ENCODE measurements around the gene THRAP3. TPM values are rescaled to one million over a fixed set of nuclear protein-coding genes. Genes with fewer than 3 reads are reported as not detected.

Gene THRAP3
- total and polyA plus RNA-seq, 2 experiments from 2014 or later, result 127 to 161 TPM

DNA sequence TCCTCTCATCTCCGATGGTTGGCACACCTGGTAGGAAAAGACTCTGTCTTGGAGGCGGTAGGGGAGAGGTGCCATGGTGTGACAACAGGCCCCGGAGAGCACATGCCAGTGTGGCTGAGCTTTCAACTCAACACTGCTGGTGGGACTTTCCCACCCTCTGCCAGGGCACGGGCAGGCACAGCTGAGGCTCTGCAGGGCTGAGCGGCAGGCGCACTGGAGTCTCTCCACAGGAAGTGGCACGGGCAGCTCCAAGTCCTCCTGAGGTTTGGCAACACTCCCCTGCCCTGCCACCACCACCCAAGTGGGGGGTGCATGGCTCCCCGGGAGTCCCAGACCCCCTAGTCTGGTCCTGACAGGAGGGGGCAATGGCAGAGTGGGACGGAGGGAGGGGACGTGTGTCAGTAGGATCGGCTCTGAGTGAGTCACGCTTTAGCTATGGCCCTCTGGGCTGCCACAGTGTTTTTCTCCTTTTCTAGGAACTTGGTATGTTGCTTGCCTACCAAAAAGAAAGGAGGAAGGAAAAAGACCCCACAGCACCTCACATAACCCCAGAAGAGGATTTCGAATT, 126.5 kb downstream of the THRAP3 start:
- Histone ChIP-seq H4K20me1 (replicated peaks; ENCODE audit: insufficient read depth) (no peaks in the 10 kb centered on the region), H3F3A (replicated peaks; ENCODE audit: low read depth) (no peaks in the 10 kb centered on the region), H3K4me2 (no peak overlapping the region), H3K79me2 (replicated peaks; ENCODE audit: insufficient read depth) (no peaks in the 10 kb centered on the region), H3K4me3 (no peak overlapping the region), H2AFZ (no peak overlapping the region), H3K27me3 (ENCODE audit: insufficient read depth) (no peaks in the 10 kb centered on the region), H3K4me1 (ENCODE audit: insufficient read depth) (peaks cover 5% of the 10 kb centered on the region; the same call in 1 of the 2 replicates), H3K27ac (ENCODE audit: low read depth) (no peak overlapping the region), H3K9me2 (ENCODE audit: insufficient read depth) (no peaks in the 10 kb centered on the region), H3K36me3 (ENCODE audit: insufficient read depth) (peaks cover 8% of the 10 kb centered on the region; the same call in 1 of the 2 replicates)
- Mint-ChIP-seq H3K4me3 (no peak overlapping the region), H3K36me3 (ENCODE audit: low read depth) (peaks cover 52% of the 10 kb centered on the region), H3K9me3 (no peaks in the 10 kb centered on the region), H3K4me1 (peaks cover 13% of the 10 kb centered on the region), H3K27ac (no peak overlapping the region), H3K27me3 (ENCODE audit: insufficient read depth, low read depth, poor library complexity) (peaks cover 4% of the 10 kb centered on the region)
- ATAC-seq, result no peak
- no peak for TF ChIP-seq POLR2AphosphoS5 (IDR thresholded peaks at IDR 0.05; ENCODE audit: low read depth)
- TF ChIP-seq ZNF462 (CRISPR knock-in tag; IDR thresholded peaks at IDR 0.05), result no peak
- TF ChIP-seq STAT1 (IDR thresholded peaks at IDR 0.05; ENCODE audit: unreplicated experiment), result no peak
- TF ChIP-seq, protein P1, sequence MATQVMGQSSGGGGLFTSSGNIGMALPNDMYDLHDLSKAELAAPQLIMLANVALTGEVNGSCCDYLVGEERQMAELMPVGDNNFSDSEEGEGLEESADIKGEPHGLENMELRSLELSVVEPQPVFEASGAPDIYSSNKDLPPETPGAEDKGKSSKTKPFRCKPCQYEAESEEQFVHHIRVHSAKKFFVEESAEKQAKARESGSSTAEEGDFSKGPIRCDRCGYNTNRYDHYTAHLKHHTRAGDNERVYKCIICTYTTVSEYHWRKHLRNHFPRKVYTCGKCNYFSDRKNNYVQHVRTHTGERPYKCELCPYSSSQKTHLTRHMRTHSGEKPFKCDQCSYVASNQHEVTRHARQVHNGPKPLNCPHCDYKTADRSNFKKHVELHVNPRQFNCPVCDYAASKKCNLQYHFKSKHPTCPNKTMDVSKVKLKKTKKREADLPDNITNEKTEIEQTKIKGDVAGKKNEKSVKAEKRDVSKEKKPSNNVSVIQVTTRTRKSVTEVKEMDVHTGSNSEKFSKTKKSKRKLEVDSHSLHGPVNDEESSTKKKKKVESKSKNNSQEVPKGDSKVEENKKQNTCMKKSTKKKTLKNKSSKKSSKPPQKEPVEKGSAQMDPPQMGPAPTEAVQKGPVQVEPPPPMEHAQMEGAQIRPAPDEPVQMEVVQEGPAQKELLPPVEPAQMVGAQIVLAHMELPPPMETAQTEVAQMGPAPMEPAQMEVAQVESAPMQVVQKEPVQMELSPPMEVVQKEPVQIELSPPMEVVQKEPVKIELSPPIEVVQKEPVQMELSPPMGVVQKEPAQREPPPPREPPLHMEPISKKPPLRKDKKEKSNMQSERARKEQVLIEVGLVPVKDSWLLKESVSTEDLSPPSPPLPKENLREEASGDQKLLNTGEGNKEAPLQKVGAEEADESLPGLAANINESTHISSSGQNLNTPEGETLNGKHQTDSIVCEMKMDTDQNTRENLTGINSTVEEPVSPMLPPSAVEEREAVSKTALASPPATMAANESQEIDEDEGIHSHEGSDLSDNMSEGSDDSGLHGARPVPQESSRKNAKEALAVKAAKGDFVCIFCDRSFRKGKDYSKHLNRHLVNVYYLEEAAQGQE (IDR thresholded peaks at IDR 0.05; ENCODE audit: unreplicated experiment), result no peak
- no peak for TF ChIP-seq EZH2 (IDR thresholded peaks at IDR 0.05; ENCODE audit: low read depth, unreplicated experiment)
- no peak for TF ChIP-seq EZH2phosphoT487 (IDR thresholded peaks at IDR 0.05; ENCODE audit: unreplicated experiment)
- TF ChIP-seq JUNB (IDR thresholded peaks at IDR 0.05; ENCODE audit: unreplicated experiment), result no peak
- TF ChIP-seq ETS1 (IDR thresholded peaks at IDR 0.05), result no peak
- no peak for TF ChIP-seq NANOG (IDR thresholded peaks at IDR 0.05; ENCODE audit: borderline replicate concordance)
- DNase-seq (ENCODE audit: low spot score), result no peak
